ENCODE results near the gene FAM124A.

GRCh38 chr13:51191743-51192142, 30.5 kb upstream of the FAM124A start:
- TF ChIP-seq, protein P1, sequence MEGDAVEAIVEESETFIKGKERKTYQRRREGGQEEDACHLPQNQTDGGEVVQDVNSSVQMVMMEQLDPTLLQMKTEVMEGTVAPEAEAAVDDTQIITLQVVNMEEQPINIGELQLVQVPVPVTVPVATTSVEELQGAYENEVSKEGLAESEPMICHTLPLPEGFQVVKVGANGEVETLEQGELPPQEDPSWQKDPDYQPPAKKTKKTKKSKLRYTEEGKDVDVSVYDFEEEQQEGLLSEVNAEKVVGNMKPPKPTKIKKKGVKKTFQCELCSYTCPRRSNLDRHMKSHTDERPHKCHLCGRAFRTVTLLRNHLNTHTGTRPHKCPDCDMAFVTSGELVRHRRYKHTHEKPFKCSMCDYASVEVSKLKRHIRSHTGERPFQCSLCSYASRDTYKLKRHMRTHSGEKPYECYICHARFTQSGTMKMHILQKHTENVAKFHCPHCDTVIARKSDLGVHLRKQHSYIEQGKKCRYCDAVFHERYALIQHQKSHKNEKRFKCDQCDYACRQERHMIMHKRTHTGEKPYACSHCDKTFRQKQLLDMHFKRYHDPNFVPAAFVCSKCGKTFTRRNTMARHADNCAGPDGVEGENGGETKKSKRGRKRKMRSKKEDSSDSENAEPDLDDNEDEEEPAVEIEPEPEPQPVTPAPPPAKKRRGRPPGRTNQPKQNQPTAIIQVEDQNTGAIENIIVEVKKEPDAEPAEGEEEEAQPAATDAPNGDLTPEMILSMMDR (IDR thresholded peaks at IDR 0.05) = no peak
- no peak for TF ChIP-seq POLR2A (IDR thresholded peaks at IDR 0.05)
- TF ChIP-seq POLR2AphosphoS5 (IDR thresholded peaks at IDR 0.05) = no peak
- TF ChIP-seq EP300 (IDR thresholded peaks at IDR 0.05) = no peak

Data from upper lobe of left lung (tissue), 4 donors.